Measurements from ENCODE around the gene MGAT5B. TPM values are rescaled to one million over a fixed set of nuclear protein-coding genes. Genes with fewer than 3 reads are reported as not detected.

Gene MGAT5B
- total RNA-seq, 1 donor from 2014 or later, result 7.4 TPM

GRCh38 chr17:76843703-76844484, 24.3 kb upstream of the MGAT5B start:
- ChIA-PET POLR2A (no interaction called here), CTCF (no interaction called here)
- DNase-seq, result no peak
- ATAC-seq (ENCODE audit: low read depth), result no peak
- TF ChIP-seq CTCF (IDR thresholded peaks at IDR 0.05), result no peak
- Mint-ChIP-seq H3K4me3 (no peak overlapping the region), H3K9me3 (no peaks in the 10 kb centered on the region), H3K4me1 (peaks cover 23% of the 10 kb centered on the region), H3K27ac (no peak overlapping the region), H3K27me3 (peaks cover 43% of the 10 kb centered on the region), H3K36me3 (ENCODE audit: low read depth) (no peaks in the 10 kb centered on the region)
- intact Hi-C loops (cut with micrococcal nuclease), result no loop called here

DNA sequence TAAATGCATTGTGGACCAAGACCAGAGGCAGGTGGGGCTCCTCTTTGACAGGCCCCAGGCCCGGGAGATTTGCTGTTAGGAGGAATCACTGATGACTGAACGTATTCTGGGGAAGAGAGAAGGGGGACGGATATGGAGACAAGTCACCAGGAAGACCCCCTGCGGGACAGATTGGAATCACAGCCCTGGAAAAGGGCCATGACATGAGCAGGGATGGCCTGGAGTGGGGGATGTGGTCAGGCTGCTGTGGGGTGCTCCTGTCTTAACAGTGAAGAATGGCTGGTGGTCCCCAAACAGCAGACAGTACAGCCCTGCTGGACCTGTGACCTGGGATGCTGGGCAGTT, 23.7 kb upstream of the MGAT5B start:
- DNase-seq (no peak), ATAC-seq (ENCODE audit: low read depth) (no peak)
- ChIA-PET CTCF (no interaction called here), POLR2A (no interaction called here)
- peaks cover 44% of the 10 kb centered on the region for H3K27me3 Mint-ChIP-seq
- no peak for TF ChIP-seq CTCF (IDR thresholded peaks at IDR 0.05)
- intact Hi-C loops (cut with micrococcal nuclease), result no loop called here
- H3K27ac Mint-ChIP-seq, result no peak overlapping the region
- no peaks in the 10 kb centered on the region for H3K9me3 Mint-ChIP-seq
- H3K4me3 Mint-ChIP-seq, result no peak overlapping the region
- no peaks in the 10 kb centered on the region for H3K36me3 Mint-ChIP-seq (ENCODE audit: low read depth)
- peaks cover 23% of the 10 kb centered on the region for H3K4me1 Mint-ChIP-seq

- H3K36me3 Mint-ChIP-seq (ENCODE audit: low read depth), result no peaks in the 10 kb centered on the region
- intact Hi-C loops (cut with micrococcal nuclease), result no loop called here
- H3K4me3 Mint-ChIP-seq, result no peak overlapping the region
- peaks cover 20% of the 10 kb centered on the region for H3K4me1 Mint-ChIP-seq
- H3K27ac Mint-ChIP-seq, result no peak overlapping the region
- POLR2A ChIA-PET, result no interaction called here
- H3K9me3 Mint-ChIP-seq, result no peaks in the 10 kb centered on the region
- ATAC-seq (ENCODE audit: low read depth), result no peak
- no peak for TF ChIP-seq CTCF (IDR thresholded peaks at IDR 0.05)
- CTCF ChIA-PET, result no interaction called here
- DNase-seq, result no peak
- H3K27me3 Mint-ChIP-seq, result peaks cover 44% of the 10 kb centered on the region
These were observed 23.4 kb upstream of the MGAT5B start for GRCh38 chr17:76844846-76845245.

- H3K27me3 Mint-ChIP-seq, result peaks cover 38% of the 10 kb centered on the region
- intact Hi-C loops (cut with micrococcal nuclease), result no loop called here
These were observed 22.6 kb upstream of the MGAT5B start for GRCh38 chr17:76845541-76846017.

GRCh38 chr17:76847031-76847430, 21.2 kb upstream of the MGAT5B start:
- no peak for TF ChIP-seq CTCF (IDR thresholded peaks at IDR 0.05)
- ATAC-seq (ENCODE audit: low read depth) (no peak), DNase-seq (no peak)
- H3K27me3 Mint-ChIP-seq, result peaks cover 29% of the 10 kb centered on the region
- CTCF ChIA-PET, result no interaction called here
- no peaks in the 10 kb centered on the region for H3K36me3 Mint-ChIP-seq (ENCODE audit: low read depth)
- no peaks in the 10 kb centered on the region for H3K9me3 Mint-ChIP-seq
- intact Hi-C loops (cut with micrococcal nuclease), result no loop called here
- POLR2A ChIA-PET, result no interaction called here
- peaks cover 12% of the 10 kb centered on the region for H3K4me1 Mint-ChIP-seq
- H3K27ac Mint-ChIP-seq, result no peak overlapping the region
- no peak overlapping the region for H3K4me3 Mint-ChIP-seq

More at GRCh38 chr17:76845541-76846017, 22.6 kb upstream of the MGAT5B start:
- no peak for DNase-seq
- no peaks in the 10 kb centered on the region for H3K9me3 Mint-ChIP-seq
- peaks cover 13% of the 10 kb centered on the region for H3K4me1 Mint-ChIP-seq
- POLR2A ChIA-PET, result no interaction called here
- H3K27ac Mint-ChIP-seq, result no peak overlapping the region
- no peak for TF ChIP-seq CTCF (IDR thresholded peaks at IDR 0.05)
- no peak for ATAC-seq (ENCODE audit: low read depth)
- CTCF ChIA-PET, result no interaction called here
- H3K4me3 Mint-ChIP-seq, result no peak overlapping the region
- H3K36me3 Mint-ChIP-seq (ENCODE audit: low read depth), result no peaks in the 10 kb centered on the region

All from activated B cell treated with CpG ODN at 0.5 μM for 24 hours (primary cell).